ENCODE measurements around the gene IL12RB1. TPM values are rescaled to one million over a fixed set of nuclear protein-coding genes. Genes with fewer than 3 reads are reported as not detected.

Gene IL12RB1
- total RNA-seq, 4 donors from 2014 or later = 1.1 to 2.3 (median 1.9) TPM

DNA sequence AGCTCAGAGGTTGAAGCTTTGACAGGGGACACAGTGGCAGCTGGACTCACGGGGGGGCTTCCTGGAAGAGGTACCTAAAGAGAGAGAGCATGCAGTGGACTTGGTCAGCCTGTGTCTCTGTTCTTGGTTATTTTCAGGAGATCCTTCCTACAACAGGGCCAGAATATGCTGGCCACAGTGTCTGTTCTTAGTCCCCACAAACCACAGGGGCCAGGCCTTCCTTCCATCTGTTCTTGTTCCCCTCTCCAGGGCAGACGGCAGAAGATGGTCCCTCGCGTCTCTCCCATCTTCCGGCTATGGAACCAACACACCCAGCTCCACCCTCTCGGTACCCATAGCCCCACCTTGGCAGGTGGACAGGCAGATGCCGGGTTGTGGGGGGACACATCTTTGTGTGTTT lies 35.7 kb upstream of the IL12RB1 start:
- 92 to 97% methylated on average over 2 to 6 of the region's 7 CpGs for WGBS, 2 donors
- Histone ChIP-seq H3K36me3 (peaks cover 0 to 55% (median 0%) of the 10 kb centered on the region in 3 donors), H3K27ac (peak overlapping the region in 1 of 4 donors; percentile 56), H3K4me3 (no peak overlapping the region), H3K4me1 (peaks cover 14 to 31% (median 18%) of the 10 kb centered on the region in 3 donors), H3K27me3 (no peaks in the 10 kb centered on the region), H3K9me3 (no peaks in the 10 kb centered on the region)
- DNase-seq = no peak
- no peak for TF ChIP-seq POLR2A (IDR thresholded peaks at IDR 0.05)
- TF ChIP-seq, protein P1, sequence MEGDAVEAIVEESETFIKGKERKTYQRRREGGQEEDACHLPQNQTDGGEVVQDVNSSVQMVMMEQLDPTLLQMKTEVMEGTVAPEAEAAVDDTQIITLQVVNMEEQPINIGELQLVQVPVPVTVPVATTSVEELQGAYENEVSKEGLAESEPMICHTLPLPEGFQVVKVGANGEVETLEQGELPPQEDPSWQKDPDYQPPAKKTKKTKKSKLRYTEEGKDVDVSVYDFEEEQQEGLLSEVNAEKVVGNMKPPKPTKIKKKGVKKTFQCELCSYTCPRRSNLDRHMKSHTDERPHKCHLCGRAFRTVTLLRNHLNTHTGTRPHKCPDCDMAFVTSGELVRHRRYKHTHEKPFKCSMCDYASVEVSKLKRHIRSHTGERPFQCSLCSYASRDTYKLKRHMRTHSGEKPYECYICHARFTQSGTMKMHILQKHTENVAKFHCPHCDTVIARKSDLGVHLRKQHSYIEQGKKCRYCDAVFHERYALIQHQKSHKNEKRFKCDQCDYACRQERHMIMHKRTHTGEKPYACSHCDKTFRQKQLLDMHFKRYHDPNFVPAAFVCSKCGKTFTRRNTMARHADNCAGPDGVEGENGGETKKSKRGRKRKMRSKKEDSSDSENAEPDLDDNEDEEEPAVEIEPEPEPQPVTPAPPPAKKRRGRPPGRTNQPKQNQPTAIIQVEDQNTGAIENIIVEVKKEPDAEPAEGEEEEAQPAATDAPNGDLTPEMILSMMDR (IDR thresholded peaks at IDR 0.05) = no peak
- intact Hi-C loops (cut with DNase I) = no loop called here

DNA sequence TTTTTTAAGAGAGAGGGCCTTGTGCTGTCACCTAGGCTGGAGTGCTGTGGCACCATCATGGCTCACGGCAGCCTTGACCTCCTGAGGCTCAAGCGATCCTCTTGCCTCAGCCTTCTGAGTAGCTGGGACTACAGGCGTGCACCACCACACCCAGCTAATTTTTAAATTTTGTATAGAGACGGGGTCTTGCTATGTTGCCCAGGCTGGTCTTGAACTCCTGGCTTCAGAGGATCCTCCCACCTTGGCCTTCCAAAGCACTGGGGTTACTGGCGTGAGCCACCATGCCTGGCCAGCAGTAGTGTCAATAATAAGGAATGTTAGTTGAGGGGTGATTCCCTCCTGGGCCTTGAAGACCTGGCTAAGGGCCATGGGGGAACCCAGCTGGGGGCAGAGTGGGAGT lies 34.4 kb upstream of the IL12RB1 start:
- Histone ChIP-seq H3K27me3 (no peaks in the 10 kb centered on the region), H3K4me3 (no peak overlapping the region), H3K4me1 (peaks cover 19 to 38% (median 22%) of the 10 kb centered on the region in 3 donors), H3K27ac (no peak overlapping the region), H3K36me3 (peaks cover 0 to 45% (median 0%) of the 10 kb centered on the region in 3 donors), H3K9me3 (no peaks in the 10 kb centered on the region)
- WGBS, 2 donors = 100% methylated on average over 1 to 2 of the region's 5 CpGs
- no peak for TF ChIP-seq POLR2A (IDR thresholded peaks at IDR 0.05)
- DNase-seq = no peak
- intact Hi-C loops (cut with DNase I) = no loop called here

DNA sequence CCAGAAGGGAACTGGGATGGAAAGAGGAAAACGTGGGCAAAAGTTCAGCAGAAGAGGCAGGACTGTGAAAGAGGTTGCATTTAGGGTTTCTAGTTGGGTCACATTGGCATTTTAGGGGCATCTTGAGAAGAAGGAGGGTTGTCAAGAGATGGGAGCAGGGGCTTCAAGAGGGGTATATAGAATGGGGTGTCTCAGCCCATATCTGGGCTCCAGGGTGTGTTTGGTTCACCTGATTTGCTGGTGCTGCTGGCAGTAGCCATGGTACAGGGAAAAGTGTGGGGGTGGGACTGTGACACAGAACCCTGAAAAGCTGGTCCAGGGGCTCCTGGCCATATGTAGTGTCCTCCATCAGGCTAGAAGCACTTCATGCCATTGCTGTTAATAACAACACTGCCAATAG lies 33.4 kb upstream of the IL12RB1 start:
- H3K4me3 ChIP-seq = no peak overlapping the region
- H3K36me3 ChIP-seq = peaks cover 0 to 36% (median 0%) of the 10 kb centered on the region in 3 donors
- DNase-seq = no peak
- intact Hi-C loops (cut with DNase I) = no loop called here
- no peaks in the 10 kb centered on the region for H3K9me3 ChIP-seq
- no peaks in the 10 kb centered on the region for H3K27me3 ChIP-seq
- H3K4me1 ChIP-seq = peaks cover 19 to 38% (median 22%) of the 10 kb centered on the region in 3 donors
- TF ChIP-seq, protein P1 (IDR thresholded peaks at IDR 0.05) = no peak
- TF ChIP-seq POLR2A (IDR thresholded peaks at IDR 0.05) = no peak
- WGBS, 2 donors = 45 to 60% methylated on average over 1 of the region's 1 CpG
- peak overlapping the region in 1 of 4 donors; percentile 87 for H3K27ac ChIP-seq

DNA sequence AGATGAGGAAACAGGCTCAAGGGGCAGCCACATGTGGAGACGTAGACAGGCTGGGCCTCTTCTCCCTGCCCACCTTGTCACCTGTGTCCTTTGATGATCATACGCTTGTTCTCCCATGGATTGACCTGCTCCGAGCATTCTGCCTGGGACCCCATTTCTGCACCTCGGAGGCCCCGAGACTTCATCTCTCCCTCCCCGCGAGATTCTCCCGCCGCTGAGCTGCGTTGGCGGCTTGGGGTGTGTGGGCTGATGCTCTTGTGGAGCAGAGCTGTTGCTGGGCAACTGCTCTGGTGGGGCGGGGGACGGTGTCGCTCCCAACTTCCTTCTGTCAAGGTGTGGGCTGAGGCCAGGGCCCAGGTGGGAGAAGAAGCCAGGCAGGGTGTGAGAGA lies 33.0 kb upstream of the IL12RB1 start:
- Histone ChIP-seq H3K27ac (peak overlapping the region in 3 of 4 donors; percentile 73 to 87 (median 77)), H3K9me3 (no peaks in the 10 kb centered on the region), H3K4me1 (peaks cover 19 to 38% (median 22%) of the 10 kb centered on the region in 3 donors), H3K4me3 (peak overlapping the region in 1 of 4 donors; percentile 81), H3K27me3 (no peaks in the 10 kb centered on the region), H3K36me3 (peaks cover 0 to 31% (median 0%) of the 10 kb centered on the region in 3 donors)
- no peak for TF ChIP-seq POLR2A (IDR thresholded peaks at IDR 0.05)
- TF ChIP-seq, protein P1 (IDR thresholded peaks at IDR 0.05) = no peak
- no peak for DNase-seq
- 66 to 93% methylated on average over 4 to 8 of the region's 14 CpGs for WGBS, 2 donors
- intact Hi-C loops (cut with DNase I) = loop anchor here (10.0 kb wide), 1 partner anchor 135 kb away; a partner anchor contains a TSS

DNA sequence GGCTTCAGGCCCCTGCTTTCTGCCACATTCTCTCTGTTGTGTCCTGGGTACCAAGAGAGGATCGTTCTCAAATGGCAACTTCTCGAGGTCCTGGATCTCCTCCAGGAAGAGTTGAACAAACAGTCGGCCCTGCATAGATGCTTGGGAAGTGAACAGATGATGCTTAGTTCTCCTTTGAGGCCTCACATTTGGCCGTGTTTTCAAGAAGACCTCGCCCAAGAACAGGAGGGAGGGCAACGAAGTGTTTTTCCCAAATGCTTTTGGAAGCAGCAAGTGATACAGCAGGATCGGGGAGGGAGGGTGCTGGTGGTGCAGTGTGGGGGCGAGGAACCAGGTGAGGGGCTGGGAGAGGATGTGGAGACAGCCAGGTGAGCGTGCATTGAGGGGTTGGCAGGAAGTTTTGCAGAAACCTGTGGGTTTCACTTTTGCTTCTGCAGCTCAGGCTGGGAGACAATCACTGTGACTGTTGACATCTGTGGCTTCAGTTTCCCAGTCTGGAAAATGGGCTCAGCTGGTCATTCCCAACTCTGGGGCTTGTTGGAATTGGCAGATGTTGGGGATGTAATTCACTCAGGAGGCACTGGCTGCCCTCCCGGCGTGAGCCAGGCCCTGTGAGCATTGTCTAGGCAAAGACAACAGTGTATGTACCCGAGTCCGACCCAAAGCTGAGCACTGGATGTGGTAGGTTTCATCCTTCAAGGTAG lies 32.4 kb upstream of the IL12RB1 start:
- Histone ChIP-seq H3K27me3 (no peaks in the 10 kb centered on the region), H3K36me3 (peaks cover 0 to 26% (median 0%) of the 10 kb centered on the region in 3 donors), H3K9me3 (no peaks in the 10 kb centered on the region), H3K27ac (peak overlapping the region in 3 of 4 donors; percentile 73 to 87 (median 77)), H3K4me3 (peak overlapping the region in 2 of 4 donors; percentile 81), H3K4me1 (peaks cover 19 to 38% (median 22%) of the 10 kb centered on the region in 3 donors)
- no peak for DNase-seq
- TF ChIP-seq, protein P1 (IDR thresholded peaks at IDR 0.05) = no peak
- no peak for TF ChIP-seq POLR2A (IDR thresholded peaks at IDR 0.05)
- intact Hi-C loops (cut with DNase I) = loop anchor here (10.0 kb wide), 1 partner anchor 136 kb away; a partner anchor contains a TSS
- 16 to 19% methylated on average over 6 to 11 of the region's 13 CpGs for WGBS, 2 donors
